ENCODE data around the gene TSLP. TPM values are rescaled to one million over a fixed set of nuclear protein-coding genes. Genes with fewer than 3 reads are reported as not detected.

TSLP gene
- total RNA-seq, 1 experiment from 2014 or later: not detected

DNA sequence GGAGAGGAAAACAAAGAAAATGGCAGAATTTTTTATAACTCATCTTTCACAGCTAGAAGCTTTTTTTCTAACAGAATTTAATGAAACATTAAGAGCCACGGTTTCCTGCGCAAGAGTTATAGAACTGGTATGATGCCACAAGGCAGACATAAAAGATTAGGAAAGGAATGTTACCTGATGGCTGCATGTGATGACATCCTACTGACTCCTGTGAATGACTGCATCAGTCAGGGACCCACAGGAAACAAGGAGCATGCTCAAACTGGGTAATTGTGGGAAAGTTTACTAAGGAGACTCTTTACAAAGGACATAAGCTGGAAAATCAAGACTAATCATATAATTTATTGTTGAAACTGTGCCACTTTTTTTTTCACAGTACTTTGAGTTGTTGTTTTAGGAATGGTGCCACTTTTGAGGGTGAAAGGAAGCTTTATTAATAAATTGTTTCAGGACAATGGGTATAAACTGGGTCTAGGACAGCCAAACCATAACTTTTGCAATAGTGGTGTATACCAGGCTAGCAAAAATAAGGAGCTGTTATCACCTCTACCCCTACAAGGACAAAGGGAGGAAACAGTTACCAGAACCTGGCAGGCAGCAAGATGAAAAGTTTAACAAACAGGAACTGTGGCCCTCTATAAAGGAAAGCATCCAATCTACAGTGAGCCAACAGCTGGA lies 5.1 kb upstream of the TSLP start:
- no TSS peak for BruUV-seq (replicated peaks)
- Histone ChIP-seq H3K27me3 (ENCODE audit: control insufficient read depth, insufficient read depth, low read length) (peaks cover 15% of the 10 kb centered on the region), H3K27ac (ENCODE audit: low read length) (no peak overlapping the region), H3K4me3 (ENCODE audit: low read depth in 2 of 2, low read length in 2 of 2) (no peak overlapping the region), H3K9me3 (ENCODE audit: control insufficient read depth, insufficient read depth, low read depth, low read length) (no peaks in the 10 kb centered on the region), H3K36me3 (ENCODE audit: control insufficient read depth, insufficient read depth, low read length) (no peaks in the 10 kb centered on the region), H3K4me1 (ENCODE audit: control insufficient read depth, insufficient read depth, low read length) (no peaks in the 10 kb centered on the region)
- ChIA-PET CTCF (no interaction called here), POLR2A (interaction anchor here (0.6 kb wide), 1 partner anchor 176 kb away, joined by 6 read pairs; no protein-coding TSS in a partner anchor)
- DNase-seq (ENCODE audit: low read depth, low spot score) (no peak), ATAC-seq (no peak)
- intact Hi-C loops (cut with micrococcal nuclease; ENCODE audit: unreplicated experiment): no loop called here
- in situ Hi-C loops (cut with HindIII; ENCODE audit: low pct_unique_long_range_greater_than_20kb, low sequenced_read_pairs): no loop called here
- no peak for TF ChIP-seq POLR2AphosphoS5 (IDR thresholded peaks at IDR 0.05; ENCODE audit: low read depth, low read length)
- TF ChIP-seq, protein P1, sequence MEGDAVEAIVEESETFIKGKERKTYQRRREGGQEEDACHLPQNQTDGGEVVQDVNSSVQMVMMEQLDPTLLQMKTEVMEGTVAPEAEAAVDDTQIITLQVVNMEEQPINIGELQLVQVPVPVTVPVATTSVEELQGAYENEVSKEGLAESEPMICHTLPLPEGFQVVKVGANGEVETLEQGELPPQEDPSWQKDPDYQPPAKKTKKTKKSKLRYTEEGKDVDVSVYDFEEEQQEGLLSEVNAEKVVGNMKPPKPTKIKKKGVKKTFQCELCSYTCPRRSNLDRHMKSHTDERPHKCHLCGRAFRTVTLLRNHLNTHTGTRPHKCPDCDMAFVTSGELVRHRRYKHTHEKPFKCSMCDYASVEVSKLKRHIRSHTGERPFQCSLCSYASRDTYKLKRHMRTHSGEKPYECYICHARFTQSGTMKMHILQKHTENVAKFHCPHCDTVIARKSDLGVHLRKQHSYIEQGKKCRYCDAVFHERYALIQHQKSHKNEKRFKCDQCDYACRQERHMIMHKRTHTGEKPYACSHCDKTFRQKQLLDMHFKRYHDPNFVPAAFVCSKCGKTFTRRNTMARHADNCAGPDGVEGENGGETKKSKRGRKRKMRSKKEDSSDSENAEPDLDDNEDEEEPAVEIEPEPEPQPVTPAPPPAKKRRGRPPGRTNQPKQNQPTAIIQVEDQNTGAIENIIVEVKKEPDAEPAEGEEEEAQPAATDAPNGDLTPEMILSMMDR (IDR thresholded peaks at IDR 0.05): no peak
- TF ChIP-seq SIN3A (IDR thresholded peaks at IDR 0.05; ENCODE audit: borderline replicate concordance, insufficient read depth, low read depth, low read length): no peak
- no peak for TF ChIP-seq TCF7L2 (IDR thresholded peaks at IDR 0.05; ENCODE audit: low read depth, low read length)
- TF ChIP-seq, protein P2, sequence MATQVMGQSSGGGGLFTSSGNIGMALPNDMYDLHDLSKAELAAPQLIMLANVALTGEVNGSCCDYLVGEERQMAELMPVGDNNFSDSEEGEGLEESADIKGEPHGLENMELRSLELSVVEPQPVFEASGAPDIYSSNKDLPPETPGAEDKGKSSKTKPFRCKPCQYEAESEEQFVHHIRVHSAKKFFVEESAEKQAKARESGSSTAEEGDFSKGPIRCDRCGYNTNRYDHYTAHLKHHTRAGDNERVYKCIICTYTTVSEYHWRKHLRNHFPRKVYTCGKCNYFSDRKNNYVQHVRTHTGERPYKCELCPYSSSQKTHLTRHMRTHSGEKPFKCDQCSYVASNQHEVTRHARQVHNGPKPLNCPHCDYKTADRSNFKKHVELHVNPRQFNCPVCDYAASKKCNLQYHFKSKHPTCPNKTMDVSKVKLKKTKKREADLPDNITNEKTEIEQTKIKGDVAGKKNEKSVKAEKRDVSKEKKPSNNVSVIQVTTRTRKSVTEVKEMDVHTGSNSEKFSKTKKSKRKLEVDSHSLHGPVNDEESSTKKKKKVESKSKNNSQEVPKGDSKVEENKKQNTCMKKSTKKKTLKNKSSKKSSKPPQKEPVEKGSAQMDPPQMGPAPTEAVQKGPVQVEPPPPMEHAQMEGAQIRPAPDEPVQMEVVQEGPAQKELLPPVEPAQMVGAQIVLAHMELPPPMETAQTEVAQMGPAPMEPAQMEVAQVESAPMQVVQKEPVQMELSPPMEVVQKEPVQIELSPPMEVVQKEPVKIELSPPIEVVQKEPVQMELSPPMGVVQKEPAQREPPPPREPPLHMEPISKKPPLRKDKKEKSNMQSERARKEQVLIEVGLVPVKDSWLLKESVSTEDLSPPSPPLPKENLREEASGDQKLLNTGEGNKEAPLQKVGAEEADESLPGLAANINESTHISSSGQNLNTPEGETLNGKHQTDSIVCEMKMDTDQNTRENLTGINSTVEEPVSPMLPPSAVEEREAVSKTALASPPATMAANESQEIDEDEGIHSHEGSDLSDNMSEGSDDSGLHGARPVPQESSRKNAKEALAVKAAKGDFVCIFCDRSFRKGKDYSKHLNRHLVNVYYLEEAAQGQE (IDR thresholded peaks at IDR 0.05; ENCODE audit: insufficient read depth in 1 of 2, low read depth in 2 of 2, low read length in 1 of 2): no peak

DNA sequence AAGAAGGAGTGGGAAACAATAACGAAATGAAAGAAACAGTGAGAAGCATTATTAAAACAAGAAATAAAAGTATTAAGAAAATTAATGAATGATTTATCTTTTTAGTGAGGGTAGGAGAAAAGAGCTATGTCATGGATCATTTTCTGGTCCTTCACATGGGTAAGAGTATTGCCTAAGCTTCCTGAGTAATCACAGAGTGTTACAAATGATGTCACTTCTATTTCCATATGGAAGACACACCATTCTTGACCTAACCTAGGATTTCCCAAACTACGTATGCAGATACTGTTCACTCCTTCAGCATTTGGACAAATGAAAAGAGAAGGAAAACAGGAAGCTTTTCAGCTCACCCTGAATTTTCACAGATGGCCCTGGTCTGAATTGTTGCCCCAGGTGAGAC lies 3.3 kb upstream of the TSLP start:
- Histone ChIP-seq H3K27ac (ENCODE audit: low read length) (no peak overlapping the region), H3K36me3 (ENCODE audit: control insufficient read depth, insufficient read depth, low read length) (no peaks in the 10 kb centered on the region), H3K4me1 (ENCODE audit: control insufficient read depth, insufficient read depth, low read length) (no peaks in the 10 kb centered on the region), H3K4me3 (ENCODE audit: low read depth in 2 of 2, low read length in 2 of 2) (no peak overlapping the region), H3K9me3 (ENCODE audit: control insufficient read depth, insufficient read depth, low read depth, low read length) (no peaks in the 10 kb centered on the region), H3K27me3 (ENCODE audit: control insufficient read depth, insufficient read depth, low read length) (peaks cover 26% of the 10 kb centered on the region)
- POLR2A ChIA-PET: no interaction called here
- TF ChIP-seq, protein P1 (IDR thresholded peaks at IDR 0.05): no peak
- TF ChIP-seq, protein P2 (IDR thresholded peaks at IDR 0.05; ENCODE audit: insufficient read depth in 1 of 2, low read depth in 2 of 2, low read length in 1 of 2): no peak
- no peak for TF ChIP-seq TCF7L2 (IDR thresholded peaks at IDR 0.05; ENCODE audit: low read depth, low read length)
- TF ChIP-seq POLR2AphosphoS5 (IDR thresholded peaks at IDR 0.05; ENCODE audit: low read depth, low read length): no peak
- TF ChIP-seq SIN3A (IDR thresholded peaks at IDR 0.05; ENCODE audit: borderline replicate concordance, insufficient read depth, low read depth, low read length): no peak
- DNase-seq (ENCODE audit: low read depth, low spot score): no peak
- intact Hi-C loops (cut with micrococcal nuclease; ENCODE audit: unreplicated experiment) (no loop called here), in situ Hi-C loops (cut with HindIII; ENCODE audit: low pct_unique_long_range_greater_than_20kb, low sequenced_read_pairs) (no loop called here)
- no peak for ATAC-seq
- BruUV-seq (replicated peaks): no TSS peak
- CTCF ChIA-PET: no interaction called here

Data from Panc1 (cell line).